OCI-LY3 (cell line): ENCODE data around the gene SPOCD1.

ENCODE experiments used
- H2AFZ ChIP-seq: fragments of 200-600, 300-600 bp; shearing (Covaris generic); 2 replicates; pipeline ENCODE4 v1.6.0; 2014; ENCODE audit warnings: antibody characterized with exemption, low read depth, low read length
- H3K27ac ChIP-seq: fragments of 200-600, 300-600 bp; sonication (generic); 2 replicates; pipeline ENCODE4 v1.5.1; 2014; ENCODE audit warnings: mild to moderate bottlenecking, low read length, moderate library complexity, mixed read lengths
- H3K27me3 ChIP-seq: fragments of 200-600, 300-600 bp; sonication (generic); 2 replicates; pipeline ENCODE4 v1.6.1; 2014; ENCODE audit warnings: low read depth, low read length, mixed read lengths
- H3K36me3 ChIP-seq: fragments of 200-600, 300-600 bp; sonication (generic); replicated peaks from 2 replicates; pipeline ENCODE3; 2014; ENCODE audit warnings: low read depth, low read length, mixed read lengths
- H3K4me1 ChIP-seq: fragments of 300-600, 200-600 bp; sonication (generic); 2 replicates; pipeline ENCODE4 v1.6.1; 2014; ENCODE audit warnings: low read length, mixed read lengths
- H3K4me2 ChIP-seq: fragments of 200-600, 300-600 bp; sonication (generic); 2 replicates; pipeline ENCODE4 v1.6.1; 2014; ENCODE audit warnings: low read length, mixed read lengths
- H3K4me3 ChIP-seq: fragments of 300-600, 200-600 bp; sonication (generic); 2 replicates; pipeline ENCODE4 v1.5.1; 2014; ENCODE audit warnings: antibody characterized with exemption, mild to moderate bottlenecking, low read length, moderate library complexity
- H3K79me2 ChIP-seq: fragments of 300-600, 200-600 bp; shearing (Covaris generic); 2 replicates; pipeline ENCODE4 v1.6.1; 2014; ENCODE audit warnings: mild to moderate bottlenecking, low read length, mixed read lengths
- H3K9ac ChIP-seq: fragments of 300-600, 200-600 bp; shearing (Covaris generic); 2 replicates; pipeline ENCODE4 v1.6.0; 2014; ENCODE audit warnings: mild to moderate bottlenecking, low read length, moderate library complexity
- H3K9me3 ChIP-seq: fragments of 200-600, 300-600 bp; shearing (Covaris generic); 2 replicates; pipeline ENCODE4 v1.6.1; 2014; ENCODE audit warnings: low read length, mixed read lengths; ENCODE audit not compliant: insufficient read depth
- H4K20me1 ChIP-seq: fragments of 200-600, 300-600 bp; sonication (generic); 2 replicates; pipeline ENCODE4 v1.6.1; 2016; ENCODE audit warnings: low read length, mixed read lengths; ENCODE audit not compliant: insufficient read depth
- CTCF ChIP-seq: fragments of 200-600, 300-600 bp; sonication (generic); IDR thresholded peaks from 2 replicates; pipeline ENCODE4 v1.5.1; 2014; ENCODE audit warnings: antibody characterized with exemption, low read length, low read depth
- EZH2phosphoT487 ChIP-seq: fragments of 200-600 bp; shearing (Covaris generic); IDR thresholded peaks from 2 replicates; pipeline ENCODE4 v1.6.1; 2018; ENCODE audit warnings: antibody characterized with exemption, mixed run types, low read depth

SPOCD1 gene

DNA sequence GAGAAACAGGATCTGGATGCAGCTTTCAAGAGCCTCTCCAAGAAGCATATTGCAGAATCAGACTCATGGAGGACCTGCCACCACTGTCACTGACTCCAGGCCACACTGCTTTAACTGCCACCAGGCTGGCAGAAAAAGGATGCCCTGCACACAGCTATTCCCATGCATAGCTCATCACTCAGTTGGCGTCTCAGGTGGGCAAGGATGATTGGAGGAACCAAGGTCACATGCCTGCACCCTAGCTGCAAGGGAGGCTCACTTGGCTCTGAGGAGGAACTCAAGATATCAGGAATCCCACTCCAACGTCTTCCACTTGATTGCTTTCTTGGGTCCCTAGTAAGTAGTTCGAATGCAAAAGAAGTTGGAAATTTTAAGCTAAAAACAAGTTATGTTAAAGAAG, 19.6 kb upstream of the SPOCD1 start:
- Histone ChIP-seq H3K27ac (no peak overlapping the region), H3K79me2 (no peaks in the 10 kb centered on the region), H3K9ac (no peak overlapping the region), H3K9me3 (no peaks in the 10 kb centered on the region), H4K20me1 (no peaks in the 10 kb centered on the region), H3K36me3 (no peaks in the 10 kb centered on the region), H3K4me3 (no peak overlapping the region), H3K4me1 (no peaks in the 10 kb centered on the region), H3K4me2 (no peak overlapping the region), H2AFZ (no peak overlapping the region), H3K27me3 (peaks cover 10% of the 10 kb centered on the region; the same call in 1 of the 2 replicates)
- no peak for TF ChIP-seq CTCF
- no peak for TF ChIP-seq EZH2phosphoT487

GRCh38 chr1:31834501-31834900, 18.7 kb upstream of the SPOCD1 start:
- H3K27ac ChIP-seq, result no peak overlapping the region
- H3K4me2 ChIP-seq, result no peak overlapping the region
- H3K9ac ChIP-seq, result no peak overlapping the region
- H4K20me1 ChIP-seq, result no peaks in the 10 kb centered on the region
- H3K27me3 ChIP-seq, result peaks cover 10% of the 10 kb centered on the region; the same call in 1 of the 2 replicates
- H3K36me3 ChIP-seq, result no peaks in the 10 kb centered on the region
- H3K4me1 ChIP-seq, result no peaks in the 10 kb centered on the region
- no peaks in the 10 kb centered on the region for H3K79me2 ChIP-seq
- no peak overlapping the region for H3K4me3 ChIP-seq
- no peak overlapping the region for H2AFZ ChIP-seq
- TF ChIP-seq EZH2phosphoT487 (no peak), CTCF (peak; percentile 28)
- H3K9me3 ChIP-seq, result no peaks in the 10 kb centered on the region

GRCh38 chr1:31831397-31832378, 15.9 kb upstream of the SPOCD1 start:
- Histone ChIP-seq H3K27me3 (peaks cover 10% of the 10 kb centered on the region; the same call in 1 of the 2 replicates), H3K27ac (no peak overlapping the region), H3K9ac (no peak overlapping the region), H3K36me3 (no peaks in the 10 kb centered on the region), H3K4me1 (peaks cover 7% of the 10 kb centered on the region), H3K4me3 (no peak overlapping the region), H3K9me3 (no peaks in the 10 kb centered on the region), H2AFZ (no peak overlapping the region), H3K4me2 (no peak overlapping the region), H4K20me1 (no peaks in the 10 kb centered on the region), H3K79me2 (no peaks in the 10 kb centered on the region)
- TF ChIP-seq CTCF (no peak), EZH2phosphoT487 (no peak)

GRCh38 chr1:31830511-31830910, 14.7 kb upstream of the SPOCD1 start:
- Histone ChIP-seq H3K4me2 (no peak overlapping the region), H3K9me3 (no peaks in the 10 kb centered on the region), H3K27me3 (0 out of 2 replicates have a peak, but pooled peaks cover 3% of the 10 kb centered on the region), H3K9ac (no peak overlapping the region), H3K4me3 (no peak overlapping the region), H3K4me1 (peaks cover 7% of the 10 kb centered on the region), H4K20me1 (no peaks in the 10 kb centered on the region), H3K27ac (no peak overlapping the region), H3K36me3 (no peaks in the 10 kb centered on the region), H3K79me2 (no peaks in the 10 kb centered on the region), H2AFZ (no peak overlapping the region)
- TF ChIP-seq CTCF (no peak), EZH2phosphoT487 (no peak)
